HG02588 (cell line): ENCODE data around the gene HNRNPLL.
"Not testable (repeated sequence)": the region's sequence is repeated elsewhere in the genome, so short reads cannot be mapped to it uniquely, and the experiment has no call there.

Experiments
- ATAC-seq: cut with Tn5 transposase; IDR thresholded peaks from one replicate; pipeline ENCODE4 v1.9.1; 2021; ENCODE audit warnings: mild to moderate bottlenecking, moderate library complexity; ENCODE audit not compliant: unreplicated experiment

Gene HNRNPLL

DNA sequence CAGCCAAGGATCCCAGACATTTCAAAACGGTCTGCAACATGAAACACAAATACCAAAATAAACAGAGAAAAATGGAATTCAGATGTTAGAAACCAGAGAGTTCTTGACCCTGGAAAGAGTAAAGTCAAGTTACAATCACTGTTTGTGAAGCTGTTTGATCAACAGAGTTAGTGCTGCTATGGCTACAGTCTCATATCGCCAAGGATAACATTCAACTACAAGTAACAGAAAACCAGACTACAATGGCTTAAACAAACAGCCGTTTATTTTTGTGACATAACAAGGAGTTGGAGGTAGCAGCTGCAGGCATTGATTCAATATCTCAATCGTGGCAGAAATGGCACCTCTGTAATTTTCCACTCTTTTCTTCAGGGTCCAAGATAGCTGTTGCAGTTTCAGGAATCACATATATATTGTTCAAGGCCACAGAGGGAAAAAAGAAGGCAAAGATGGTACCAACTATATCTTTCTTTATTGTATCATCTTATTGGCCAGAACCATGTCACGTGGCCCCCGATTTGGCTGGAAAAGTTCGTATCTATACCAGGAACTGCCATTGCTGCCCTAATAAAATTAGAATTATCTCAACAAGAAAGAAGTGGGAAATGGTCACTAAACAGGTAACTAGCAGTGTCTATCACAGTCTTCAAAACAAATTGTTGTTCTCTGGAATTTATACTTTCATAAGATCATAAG lies 17.7 kb upstream of the HNRNPLL start:
- no peak for ATAC-seq

DNA sequence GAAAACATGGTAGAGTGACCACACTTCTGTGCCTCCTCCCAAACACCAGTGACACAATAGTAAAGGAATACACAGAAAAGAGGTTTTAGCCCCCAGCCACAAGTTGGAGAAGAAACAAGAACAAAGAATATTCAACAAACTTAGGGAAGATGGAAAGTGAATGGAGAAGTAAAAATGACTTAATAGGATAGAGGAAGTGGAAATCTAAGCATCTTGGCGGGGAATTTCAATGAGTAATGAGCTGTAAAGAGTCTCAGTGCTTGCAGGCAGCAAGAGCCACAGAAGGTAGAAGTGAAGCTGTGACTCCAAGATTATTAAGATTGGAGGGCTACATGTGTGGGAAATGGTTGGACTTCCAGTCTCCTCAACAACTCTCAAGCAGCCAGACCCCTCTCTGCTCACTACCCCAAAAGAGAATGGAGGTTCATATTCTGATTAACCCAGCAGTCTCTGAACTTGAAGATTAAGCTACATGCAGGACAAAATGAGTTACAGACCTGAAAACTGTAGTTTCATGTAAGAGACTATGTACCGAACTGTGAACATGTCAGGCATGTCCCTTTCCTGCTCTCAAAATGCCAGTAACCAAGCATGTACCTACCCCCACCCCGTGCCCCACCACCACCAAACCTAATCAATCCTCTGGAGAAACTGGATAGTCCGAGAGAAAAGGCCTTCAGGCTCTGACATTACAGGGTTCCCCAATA lies 16.9 kb upstream of the HNRNPLL start:
- no peak for ATAC-seq

DNA sequence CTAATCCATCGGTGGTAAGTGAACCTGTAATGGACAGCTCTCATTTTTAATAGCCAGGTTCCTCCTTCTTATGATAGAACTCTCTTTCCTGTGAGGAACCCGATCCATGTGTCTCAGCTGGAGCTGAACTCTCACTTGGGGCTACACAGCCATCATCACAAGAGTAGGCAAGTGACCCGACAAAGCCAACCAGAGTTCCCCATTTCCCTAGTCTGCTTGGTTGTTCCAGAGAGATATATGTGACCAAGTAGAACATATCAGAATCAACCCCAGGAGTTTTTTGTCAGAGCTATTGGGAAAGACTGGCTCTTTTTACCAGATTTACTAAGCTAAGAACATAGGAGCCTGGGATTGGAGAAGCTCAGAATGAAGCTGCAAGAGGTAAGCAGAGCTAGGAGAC lies 14.6 kb upstream of the HNRNPLL start:
- no peak for ATAC-seq

DNA sequence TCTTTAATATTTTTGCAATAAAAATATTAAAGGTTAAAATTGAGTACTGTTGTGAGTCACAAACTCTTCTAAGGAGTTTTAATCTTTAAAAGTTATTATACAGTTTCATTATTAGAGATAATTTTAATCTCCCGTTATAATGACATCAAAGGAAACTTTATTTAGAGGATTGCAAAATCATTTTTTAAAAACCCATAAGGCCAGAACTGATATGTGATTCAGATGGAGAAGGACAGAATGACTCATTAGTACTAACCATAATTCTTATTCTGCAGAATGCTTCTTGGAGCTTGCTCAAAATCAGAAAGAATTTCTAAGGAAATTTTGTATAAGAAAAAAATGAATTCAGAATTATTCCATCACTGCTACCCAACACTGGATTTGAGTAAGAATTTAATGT lies 12.5 kb upstream of the HNRNPLL start:
- ATAC-seq = no peak

DNA sequence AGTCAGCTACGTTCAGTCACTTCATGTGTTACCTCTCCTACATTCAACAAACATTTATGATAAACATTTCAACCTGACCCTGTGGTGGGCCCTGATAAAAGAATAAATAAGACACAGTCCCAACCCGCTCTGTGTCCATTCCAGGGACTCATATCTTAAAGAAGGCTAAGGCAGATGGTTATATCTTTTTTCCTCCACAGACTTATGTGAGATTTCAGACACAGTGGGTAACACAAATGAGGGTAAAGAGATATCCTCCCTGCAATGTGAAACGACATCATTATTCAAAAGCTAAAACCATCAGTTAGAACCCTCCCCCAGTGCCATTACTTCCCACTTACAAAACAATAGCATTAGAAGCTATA lies 11.1 kb upstream of the HNRNPLL start:
- no peak for ATAC-seq

DNA sequence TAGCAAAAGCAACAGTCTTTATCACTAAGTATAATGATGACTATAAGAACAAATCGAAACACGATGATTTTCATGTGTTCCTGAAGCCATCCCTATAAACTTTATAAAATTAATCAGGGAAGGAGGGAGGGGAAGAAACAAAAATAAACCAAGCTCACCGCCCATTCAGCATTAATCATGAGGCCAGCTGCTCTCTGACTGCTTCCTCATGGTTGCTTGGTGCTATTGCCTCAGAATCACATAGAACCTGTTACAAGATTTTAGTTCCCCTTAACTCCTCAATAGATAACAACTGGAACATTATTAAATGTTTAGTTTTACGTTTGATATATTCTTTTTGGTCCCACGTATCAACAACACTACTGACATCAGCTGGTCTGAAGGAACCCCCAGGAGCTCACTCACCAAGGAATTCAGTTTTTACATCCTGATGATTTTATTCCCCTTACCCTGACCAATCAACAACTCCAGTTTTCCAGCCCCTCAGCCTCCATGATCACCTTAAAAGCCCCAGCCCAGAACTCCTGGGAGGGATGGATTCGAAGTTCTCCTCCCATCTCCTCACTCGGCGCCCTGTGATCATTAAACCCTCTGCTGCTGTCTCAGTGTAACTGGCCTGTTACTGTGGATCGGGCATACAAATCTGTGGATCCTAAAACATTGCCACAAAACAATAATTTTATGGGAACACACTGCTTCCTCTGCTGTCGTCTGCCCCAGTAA lies 10.6 kb upstream of the HNRNPLL start:
- no peak for ATAC-seq

DNA sequence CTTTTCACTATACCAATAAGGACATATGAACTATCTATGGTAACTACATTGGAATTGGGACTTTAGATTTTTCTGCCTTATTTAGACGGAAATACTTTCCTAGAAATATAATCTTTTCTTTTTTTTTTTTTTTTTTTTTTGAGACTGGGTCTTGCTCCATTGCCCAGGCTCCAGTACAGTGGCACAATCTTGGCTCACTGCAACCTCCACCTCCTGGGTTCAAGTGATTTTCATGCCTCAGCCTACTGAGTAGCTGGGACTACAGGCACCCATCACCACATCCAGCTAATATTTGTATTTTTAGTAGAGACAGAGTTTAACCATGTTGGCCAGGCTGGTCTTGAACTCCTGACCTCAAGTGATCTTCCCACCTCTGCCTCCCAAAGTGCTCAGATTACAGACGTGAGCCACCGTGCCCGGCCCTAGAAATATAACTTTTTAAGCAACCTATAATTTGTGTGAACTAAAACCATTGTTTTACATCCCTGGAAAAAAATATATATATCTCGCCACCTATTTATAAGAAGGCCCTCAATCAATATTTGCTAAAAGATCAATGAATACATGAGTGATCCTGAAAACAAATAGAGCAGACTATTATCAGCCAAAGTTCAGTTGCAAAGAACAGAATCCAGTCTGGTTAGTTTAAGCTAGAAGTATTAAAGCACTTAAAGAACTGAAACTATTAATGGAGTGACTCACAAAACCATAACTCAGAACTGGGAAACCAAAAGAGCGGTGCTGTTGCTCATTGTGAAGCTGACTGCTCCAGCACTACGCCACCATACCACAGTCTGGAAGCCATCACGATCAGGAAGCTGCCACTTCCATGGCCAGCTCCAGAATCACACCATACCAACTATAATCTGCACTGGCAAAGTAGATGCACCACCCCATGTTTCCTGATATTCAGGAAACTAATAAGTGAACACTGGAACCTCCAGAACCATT lies 8.4 kb upstream of the HNRNPLL start:
- peak; percentile 60 for ATAC-seq

DNA sequence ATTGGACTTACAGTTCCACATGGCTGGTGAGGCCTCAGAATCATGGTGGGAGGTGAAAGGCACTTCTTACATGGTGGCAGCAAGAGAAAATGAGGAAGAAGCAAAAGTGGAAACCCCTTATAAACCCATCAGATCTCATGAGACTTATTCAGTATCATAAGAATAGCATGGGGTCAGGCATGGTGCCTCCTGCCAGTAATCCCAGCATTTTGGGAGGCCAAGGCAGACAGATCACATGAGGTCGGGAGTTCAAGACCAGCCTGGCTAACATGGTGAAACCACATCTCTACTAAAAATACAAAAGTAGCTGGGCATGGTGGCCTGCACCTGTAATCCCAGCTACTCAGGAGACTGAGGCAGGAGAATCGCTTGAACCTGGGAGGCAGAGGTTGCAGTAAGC lies 6.5 kb upstream of the HNRNPLL start:
- ATAC-seq = not testable (repeated sequence)

DNA sequence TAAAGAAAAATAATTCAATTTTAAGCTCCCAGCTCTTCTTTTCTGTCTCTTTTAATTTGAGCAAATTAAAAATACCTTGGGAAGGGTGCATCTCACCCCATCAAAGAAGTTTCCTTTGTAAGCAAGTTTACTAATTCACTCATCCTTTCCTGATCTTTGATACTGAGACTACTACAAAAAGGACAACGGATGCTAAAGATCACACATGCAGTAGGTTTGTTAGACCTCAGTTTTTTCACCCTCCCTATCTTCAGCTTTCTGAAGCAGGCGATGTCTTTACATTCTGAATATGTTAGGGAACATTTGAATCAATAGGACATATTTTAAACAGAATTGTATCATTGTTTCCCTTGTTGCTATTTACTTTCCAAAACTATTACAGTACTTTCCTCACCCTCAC lies 6.0 kb upstream of the HNRNPLL start:
- no peak for ATAC-seq

DNA sequence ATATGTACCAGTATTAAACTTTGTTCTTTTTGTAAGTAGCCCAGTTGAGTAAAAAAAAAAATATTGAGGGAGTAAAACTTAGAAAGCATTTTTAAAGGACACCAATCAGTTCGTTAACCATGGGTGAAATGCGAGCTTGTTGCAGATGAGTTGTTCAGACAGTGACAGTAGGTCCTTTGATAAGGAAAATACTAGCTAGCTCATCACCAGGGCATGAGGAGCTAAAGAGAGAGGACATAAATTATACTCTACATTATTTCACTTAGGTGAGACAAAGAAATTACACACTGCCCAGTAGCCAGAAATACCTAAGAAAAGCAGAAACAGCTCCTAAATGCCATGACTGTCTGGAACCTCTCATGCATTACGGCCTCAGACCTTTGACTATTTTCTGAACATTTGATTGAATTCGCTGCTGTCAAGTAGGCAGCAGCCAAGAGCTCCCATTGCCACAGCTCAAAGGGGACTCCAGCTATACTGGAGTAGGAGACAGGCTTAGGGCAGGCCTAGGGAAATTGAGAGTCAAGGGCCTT lies 2.6 kb upstream of the HNRNPLL start:
- no peak for ATAC-seq

DNA sequence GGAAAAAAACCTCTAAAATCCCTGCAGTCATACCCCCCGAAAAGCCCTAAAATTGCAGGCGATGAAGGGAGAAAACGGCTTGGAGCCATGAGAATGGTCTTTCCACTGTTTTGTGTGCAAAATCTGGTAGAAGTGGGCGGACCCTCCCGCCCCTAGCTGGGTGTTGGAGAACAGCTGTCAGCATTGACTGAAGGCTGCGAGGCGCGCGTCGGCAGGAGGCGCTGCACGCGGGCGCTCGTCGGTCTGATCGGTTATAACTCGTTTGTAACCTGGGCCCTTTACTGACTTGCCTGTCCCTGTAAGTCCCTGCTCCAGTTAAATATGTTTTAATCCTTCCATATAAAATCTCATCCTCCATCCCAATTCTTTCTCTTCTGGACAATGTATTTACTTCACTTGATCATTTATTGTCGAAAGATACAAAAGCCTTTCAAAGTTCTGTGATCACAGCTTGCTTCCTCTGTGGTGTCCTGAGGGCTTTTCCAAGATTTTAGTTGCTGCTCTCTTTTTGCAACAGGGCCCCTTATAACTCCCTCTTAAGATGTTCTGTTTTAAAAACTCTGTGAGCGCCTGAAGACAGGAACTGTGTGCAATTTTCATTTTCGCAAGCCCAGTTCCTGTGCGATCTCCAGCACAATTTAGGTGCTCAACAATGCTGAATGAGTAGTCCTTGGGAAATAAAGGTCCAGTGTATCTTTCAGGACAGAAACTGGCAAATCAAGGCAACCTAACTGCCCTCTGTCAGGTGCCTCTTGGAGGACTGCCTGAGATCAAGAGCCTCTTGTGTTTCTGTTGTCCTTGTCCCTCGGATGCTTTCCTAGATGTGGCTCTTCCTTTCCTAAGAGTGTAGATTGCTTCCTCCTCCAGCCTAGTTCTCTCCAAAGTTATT lies 918 bp upstream of the HNRNPLL start:
- peak; percentile 45 for ATAC-seq

DNA sequence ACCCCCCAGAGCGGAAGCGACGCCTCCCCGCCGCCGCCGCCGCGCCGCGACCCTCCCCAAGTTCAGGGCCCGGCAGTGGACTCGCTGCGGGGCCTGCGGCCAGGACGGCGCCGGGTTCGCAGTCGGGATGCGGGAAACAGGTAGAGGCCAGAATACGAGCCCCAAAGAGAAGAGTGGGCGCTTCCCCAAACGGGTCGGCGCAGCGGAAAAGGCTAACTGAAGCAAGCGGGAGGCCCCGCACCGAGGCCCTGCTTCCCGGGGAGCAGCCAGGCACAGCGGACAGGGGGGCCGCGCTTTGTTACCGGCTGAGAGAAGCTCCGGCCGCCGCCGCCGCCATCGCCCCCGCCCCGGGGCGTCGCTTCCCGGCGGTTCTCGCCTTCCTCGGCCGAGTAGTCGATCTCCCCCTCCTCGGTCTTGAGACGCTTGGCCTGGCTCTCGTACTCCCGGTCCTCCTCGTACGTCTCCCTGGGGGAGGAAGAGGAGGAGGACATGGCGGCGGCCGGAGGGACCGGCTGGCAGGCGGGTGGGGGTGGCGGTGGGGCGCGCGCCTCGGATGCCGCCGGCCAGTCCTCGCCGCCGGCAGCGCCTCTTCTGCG lies 494 bp downstream of the HNRNPLL start:
- peak; percentile 9 for ATAC-seq

DNA sequence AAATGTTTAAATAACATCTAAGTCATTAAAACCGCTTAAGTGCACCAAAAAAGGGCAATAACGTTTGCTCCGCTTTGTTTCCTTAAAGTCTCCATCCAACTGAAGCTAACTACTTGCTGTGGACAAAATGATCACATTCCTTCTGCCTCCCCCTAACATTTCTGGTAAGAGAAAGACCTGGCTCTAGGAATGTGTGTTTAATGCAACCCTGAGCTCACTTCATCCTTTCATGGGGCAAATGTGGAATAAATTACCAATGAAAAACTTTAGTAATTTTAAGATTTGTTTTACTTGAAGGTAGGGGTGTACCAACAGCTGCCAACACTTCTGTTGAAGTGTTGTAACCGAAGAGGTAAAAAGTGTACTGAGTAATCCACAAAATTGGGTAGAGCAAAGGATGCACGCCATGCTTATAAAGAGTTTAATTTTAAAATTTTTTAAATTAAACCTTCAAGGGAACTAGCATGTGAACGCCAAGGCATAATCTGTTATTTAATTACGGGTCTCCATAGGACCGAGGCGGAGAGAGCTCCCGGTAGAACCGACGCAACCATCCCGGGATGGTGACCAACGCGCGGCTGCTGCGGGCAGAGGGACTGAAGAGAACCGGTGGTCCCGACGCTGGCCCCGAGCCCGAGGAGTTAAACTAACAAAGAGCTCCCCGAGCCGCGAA lies 1.1 kb downstream of the HNRNPLL start:
- ATAC-seq = no peak

DNA sequence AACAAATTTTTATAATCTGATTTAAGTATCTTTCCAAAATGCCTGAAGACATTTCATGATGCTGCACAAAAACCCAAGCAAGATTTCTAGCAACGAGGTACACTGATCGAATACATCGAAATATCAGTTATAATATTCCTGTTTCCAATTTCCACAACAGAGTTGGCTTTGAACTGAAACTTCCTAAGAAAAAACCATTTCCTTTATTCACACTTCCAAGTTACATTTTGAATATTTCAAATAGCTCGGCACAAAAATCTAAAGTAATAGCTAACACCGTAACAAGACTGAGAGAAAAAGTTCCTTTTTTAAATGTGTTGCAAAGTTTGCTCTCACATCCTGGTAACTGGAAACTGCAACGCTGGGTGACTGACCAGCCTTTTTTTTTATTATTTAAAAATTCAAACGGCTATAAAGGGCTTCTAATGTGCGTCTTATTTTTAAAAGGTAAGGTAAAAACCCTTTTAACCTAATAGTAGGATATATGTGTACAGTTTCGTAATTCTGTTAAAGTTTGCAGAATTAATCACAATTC lies 1.7 kb downstream of the HNRNPLL start:
- ATAC-seq = no peak

DNA sequence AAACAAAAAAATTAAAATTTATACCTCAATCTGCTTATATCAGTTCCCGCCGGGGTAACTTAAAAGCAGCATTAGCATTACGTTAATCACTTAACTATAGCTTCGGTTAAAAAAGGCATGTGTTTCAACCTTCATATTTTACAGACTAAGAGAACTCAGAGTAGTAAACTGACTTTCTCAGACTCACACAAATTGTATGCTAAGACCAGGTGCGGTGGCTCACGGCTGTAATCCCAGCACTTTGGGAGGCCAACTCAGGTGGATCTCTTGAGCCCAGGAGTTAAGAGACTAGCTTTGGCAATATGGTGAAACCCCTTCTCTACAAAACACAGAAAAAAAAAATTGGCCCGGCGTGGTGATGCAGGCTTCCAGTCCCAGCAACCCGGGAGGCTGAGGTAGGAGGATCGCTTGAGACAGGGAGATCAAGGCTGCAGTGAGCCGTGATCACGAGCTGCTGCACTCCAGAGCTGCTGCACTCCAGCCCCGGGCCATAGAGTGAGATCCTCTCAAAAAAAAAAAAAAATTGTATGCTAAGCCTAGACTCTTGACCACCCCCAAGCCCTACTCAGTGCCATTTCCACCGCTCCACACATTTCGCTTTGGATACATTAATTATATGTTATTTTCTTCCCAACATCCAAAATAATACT lies 2.4 kb downstream of the HNRNPLL start:
- ATAC-seq = no peak

DNA sequence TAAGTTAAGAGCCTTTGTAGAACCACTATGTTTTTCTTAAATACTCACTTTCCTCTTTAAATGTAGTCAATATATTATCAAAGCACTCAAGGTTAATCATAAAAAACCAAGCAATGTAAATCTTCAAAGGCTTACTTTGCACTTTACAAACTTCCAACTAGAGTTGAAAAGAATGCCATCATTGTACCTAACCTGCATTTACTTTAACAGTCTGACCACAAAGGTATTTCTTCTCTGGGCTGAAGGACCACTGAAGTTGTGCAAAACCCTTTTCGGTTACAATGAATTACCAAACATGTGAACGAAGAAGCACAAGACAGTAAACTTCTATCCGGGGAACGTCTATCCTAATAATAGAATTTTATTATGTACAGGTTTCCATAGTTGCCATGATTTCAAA lies 3.0 kb downstream of the HNRNPLL start:
- ATAC-seq = no peak

DNA sequence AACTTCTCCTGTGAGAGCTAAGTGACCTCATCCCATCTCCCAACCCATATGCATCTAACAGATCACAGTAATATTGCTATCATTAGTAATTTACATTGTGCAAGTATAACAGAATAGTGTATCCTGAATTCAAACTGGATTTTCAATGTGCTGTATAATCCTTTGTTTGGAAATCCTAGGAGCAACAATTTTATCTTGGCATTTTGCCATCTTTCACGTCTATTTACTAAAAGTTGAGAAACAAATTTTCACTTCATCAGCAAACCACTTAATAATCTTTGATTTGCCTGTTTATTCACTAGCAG lies 3.8 kb downstream of the HNRNPLL start:
- ATAC-seq = no peak
